HG03060 (cell line): ENCODE measurements around the gene LARP1.

Experiments
- ATAC-seq: cut with Tn5 transposase; IDR thresholded peaks from one replicate; pipeline ENCODE4 v1.9.1; 2021; ENCODE audit warnings: low read depth, moderate number of reproducible peaks; ENCODE audit not compliant: unreplicated experiment

LARP1 gene

GRCh38 chr5:154786414-154786813 lies 31.2 kb downstream of the LARP1 start:
- ATAC-seq, result no peak

- no peak for ATAC-seq
Observed at GRCh38 chr5:154788212-154788611, 33.0 kb downstream of the LARP1 start.

- ATAC-seq, result no peak
Observed at GRCh38 chr5:154791535-154791934, 36.4 kb downstream of the LARP1 start.

GRCh38 chr5:154793599-154794524 lies 38.7 kb downstream of the LARP1 start:
- ATAC-seq, result no peak

GRCh38 chr5:154794525-154795234 lies 39.5 kb downstream of the LARP1 start:
- no peak for ATAC-seq

- ATAC-seq, result no peak
Observed at GRCh38 chr5:154795235-154795596, 40.0 kb downstream of the LARP1 start.

GRCh38 chr5:154797762-154798161 lies 42.6 kb downstream of the LARP1 start:
- no peak for ATAC-seq

- no peak for ATAC-seq
Observed at GRCh38 chr5:154800582-154800981, 45.4 kb downstream of the LARP1 start.

- ATAC-seq, result no peak
Observed at GRCh38 chr5:154801083-154801482, 45.9 kb downstream of the LARP1 start.

- ATAC-seq, result no peak
Observed at GRCh38 chr5:154802050-154802449, 46.9 kb downstream of the LARP1 start.

GRCh38 chr5:154806176-154806575 lies 51.0 kb downstream of the LARP1 start:
- no peak for ATAC-seq

- ATAC-seq, result no peak
Observed at GRCh38 chr5:154811239-154811638, 56.1 kb downstream of the LARP1 start.

GRCh38 chr5:154811653-154812465 lies 56.7 kb downstream of the LARP1 start:
- peak; percentile 75 for ATAC-seq

- ATAC-seq, result no peak
Observed at GRCh38 chr5:154813158-154813557, 58.0 kb downstream of the LARP1 start.

GRCh38 chr5:154813736-154814135 lies 58.6 kb downstream of the LARP1 start:
- no peak for ATAC-seq

GRCh38 chr5:154815025-154815424 lies 59.8 kb downstream of the LARP1 start:
- no peak for ATAC-seq

GRCh38 chr5:154815684-154816247 lies 60.6 kb downstream of the LARP1 start:
- no peak for ATAC-seq

- no peak for ATAC-seq
Observed at GRCh38 chr5:154816891-154817492, 61.8 kb downstream of the LARP1 start.

GRCh38 chr5:154817815-154818214 lies 62.6 kb downstream of the LARP1 start:
- no peak for ATAC-seq

- ATAC-seq, result no peak
Observed at GRCh38 chr5:154818471-154819116, 63.4 kb downstream of the LARP1 start.
